Chondrocyte (in vitro differentiated cells): ENCODE data around the gene MYO9B. TPM values are rescaled to one million over a fixed set of nuclear protein-coding genes. Genes with fewer than 3 reads are reported as not detected.
A peak's percentile ranks its signal among the peaks of the same experiment; 100 is the strongest.

Source experiments
- DNase-seq: peaks from one replicate; pipeline ENCODE4 v3.0.0; 2021; ENCODE audit warnings: mixed read lengths, low spot score
- H3K27ac Mint-ChIP-seq: one replicate; pipeline ENCODE4 v1.8.0; 2021; ENCODE audit warnings: mild to moderate bottlenecking, moderate library complexity, mixed read lengths; ENCODE audit not compliant: unreplicated experiment
- H3K27me3 Mint-ChIP-seq: 2 replicates; pipeline ENCODE4 v1.8.0; 2021; ENCODE audit warnings: low read depth, mixed read lengths
- H3K36me3 Mint-ChIP-seq: 2 replicates; pipeline ENCODE4 v1.8.0; 2021; ENCODE audit warnings: low read depth, mixed read lengths
- H3K4me1 Mint-ChIP-seq: 2 replicates; pipeline ENCODE4 v1.8.0; 2021; ENCODE audit warnings: low read depth, mild to moderate bottlenecking, mixed read lengths
- H3K4me3 Mint-ChIP-seq: one replicate; pipeline ENCODE4 v1.8.0; 2021; ENCODE audit warnings: mild to moderate bottlenecking, moderate library complexity, mixed read lengths; ENCODE audit not compliant: unreplicated experiment
- H3K9me3 Mint-ChIP-seq: 2 replicates; pipeline ENCODE4 v1.8.0; 2021; ENCODE audit warnings: low read depth, mixed read lengths
- CTCF ChIP-seq: fragments of 200-600 bp; sonication (generic); IDR thresholded peaks from 2 replicates; pipeline ENCODE4 v1.5.0; 2021; ENCODE audit warnings: antibody characterized with exemption, mild to moderate bottlenecking, moderate library complexity
- total RNA-seq: library from RNA; stranded (reverse); gene quantifications from 3 replicates; pipeline ENCODE4 v1.2.1, GENCODE V29; 2021

The MYO9B gene
- total RNA-seq, 1 donor from 2014 or later = 94.6 TPM

- no peaks in the 10 kb centered on the region for H3K27me3 Mint-ChIP-seq
- no peak overlapping the region for H3K27ac Mint-ChIP-seq
- peaks cover 24% of the 10 kb centered on the region for H3K4me1 Mint-ChIP-seq
- H3K9me3 Mint-ChIP-seq = no peaks in the 10 kb centered on the region
- peaks cover 7% of the 10 kb centered on the region for H3K36me3 Mint-ChIP-seq
- no peak for DNase-seq
- no peak overlapping the region for H3K4me3 Mint-ChIP-seq
- TF ChIP-seq CTCF = no peak
Observed at GRCh38 chr19:17109962-17110598, 34.5 kb downstream of the MYO9B start.

GRCh38 chr19:17110599-17110966 lies 35.0 kb downstream of the MYO9B start:
- Mint-ChIP-seq H3K4me3 (no peak overlapping the region), H3K27me3 (no peaks in the 10 kb centered on the region), H3K27ac (peak overlapping the region; percentile 32), H3K36me3 (peaks cover 7% of the 10 kb centered on the region), H3K4me1 (peaks cover 24% of the 10 kb centered on the region), H3K9me3 (no peaks in the 10 kb centered on the region)
- no peak for TF ChIP-seq CTCF
- DNase-seq = no peak

GRCh38 chr19:17111766-17112165 lies 36.2 kb downstream of the MYO9B start:
- no peak for DNase-seq
- H3K27me3 Mint-ChIP-seq = no peaks in the 10 kb centered on the region
- H3K9me3 Mint-ChIP-seq = no peaks in the 10 kb centered on the region
- no peak for TF ChIP-seq CTCF
- H3K4me1 Mint-ChIP-seq = peaks cover 24% of the 10 kb centered on the region
- no peak overlapping the region for H3K27ac Mint-ChIP-seq
- peaks cover 7% of the 10 kb centered on the region for H3K36me3 Mint-ChIP-seq
- no peak overlapping the region for H3K4me3 Mint-ChIP-seq

GRCh38 chr19:17112271-17112670 lies 36.7 kb downstream of the MYO9B start:
- H3K4me3 Mint-ChIP-seq = no peak overlapping the region
- H3K27me3 Mint-ChIP-seq = no peaks in the 10 kb centered on the region
- no peak for TF ChIP-seq CTCF
- no peaks in the 10 kb centered on the region for H3K9me3 Mint-ChIP-seq
- no peak for DNase-seq
- no peak overlapping the region for H3K27ac Mint-ChIP-seq
- H3K4me1 Mint-ChIP-seq = peaks cover 21% of the 10 kb centered on the region
- peaks cover 7% of the 10 kb centered on the region for H3K36me3 Mint-ChIP-seq

GRCh38 chr19:17112700-17113099 lies 37.1 kb downstream of the MYO9B start:
- no peak for DNase-seq
- H3K9me3 Mint-ChIP-seq = no peaks in the 10 kb centered on the region
- TF ChIP-seq CTCF = no peak
- no peak overlapping the region for H3K4me3 Mint-ChIP-seq
- H3K27ac Mint-ChIP-seq = peak overlapping the region; percentile 71
- no peaks in the 10 kb centered on the region for H3K27me3 Mint-ChIP-seq
- peaks cover 16% of the 10 kb centered on the region for H3K4me1 Mint-ChIP-seq
- H3K36me3 Mint-ChIP-seq = peaks cover 7% of the 10 kb centered on the region
